Mesangial cell (primary cell): ENCODE results near the gene NMS. TPM values are rescaled to one million over a fixed set of nuclear protein-coding genes. Genes with fewer than 3 reads are reported as not detected.

Experiments
- total RNA-seq: library from RNA; depleted of rRNA; stranded (reverse); fragments of >200 nt; gene quantifications from 2 replicates; pipeline ENCODE4 v1.2.3, GENCODE V29; 2015

NMS gene
- not detected in 2 replicates for total RNA-seq

GRCh38 chr2:100470182-100470581 is at the start of gene NMS:
Gene NMS (plus strand): TSS chr2:100470482. CDS start chr2:100470489, 7 bp downstream.

Other genes starting within 250 kb of the NMS start
- 0.49 and 1.9 TPM in 2 replicates for gene LONRF2, start 148.0 kb upstream of the NMS start, total RNA-seq
- 12.4 and 13.1 TPM in 2 replicates for gene CHST10, start 52.8 kb upstream of the NMS start, total RNA-seq
- gene PDCL3, start 92.5 kb downstream of the NMS start, total RNA-seq: 16.7 and 21.3 TPM in 2 replicates